Mesodermal cell (in vitro differentiated cells): ENCODE measurements around the gene ST7.

Source experiments
- H3K27ac ChIP-seq: 2 replicates; pipeline ENCODE4 v1.7.0; 2013; ENCODE audit warnings: mild to moderate bottlenecking, low read depth, low read length, moderate library complexity; ENCODE audit not compliant: severe bottlenecking
- H3K36me3 ChIP-seq: 2 replicates; pipeline ENCODE4 v1.7.1; 2013; ENCODE audit warnings: mild to moderate bottlenecking, low read length, moderate library complexity; ENCODE audit not compliant: control insufficient read depth, insufficient read depth
- H3K4me1 ChIP-seq: one replicate; pipeline ENCODE4 v1.7.1; 2013; ENCODE audit warnings: mild to moderate bottlenecking, low read length; ENCODE audit not compliant: insufficient read depth, control insufficient read depth, poor library complexity, severe bottlenecking
- H3K4me3 ChIP-seq: 2 replicates; pipeline ENCODE4 v1.7.0; 2013; ENCODE audit warnings: low read length, control low read depth, mild to moderate bottlenecking; ENCODE audit not compliant: insufficient read depth, poor library complexity, severe bottlenecking; ENCODE audit errors: extremely low read depth
- H3K9me3 ChIP-seq: 2 replicates; pipeline ENCODE4 v1.7.1; 2013; ENCODE audit warnings: mild to moderate bottlenecking, low read length, moderate library complexity; ENCODE audit not compliant: control insufficient read depth
- WGBS, 2 experiments: methylation state at CpG; one replicate each; pipeline ENCODE4 v1.1.5; 2013; ENCODE audit warnings: missing lambda C conversion rate in 2 of 2; ENCODE audit not compliant: insufficient coverage in 2 of 2; 5-methylcytosine and 5-hydroxymethylcytosine counted together

ST7 gene

GRCh38 chr7:117084286-117084685 lies 131.0 kb downstream of the ST7 start:
- Histone ChIP-seq H3K27ac (no peak overlapping the region), H3K4me1 (peaks cover 8% of the 10 kb centered on the region), H3K9me3 (no peaks in the 10 kb centered on the region), H3K4me3 (no peak overlapping the region), H3K36me3 (no peaks in the 10 kb centered on the region)
- no CpG with 5 or more reads among the region's 1 CpG for WGBS, 2 experiments

DNA sequence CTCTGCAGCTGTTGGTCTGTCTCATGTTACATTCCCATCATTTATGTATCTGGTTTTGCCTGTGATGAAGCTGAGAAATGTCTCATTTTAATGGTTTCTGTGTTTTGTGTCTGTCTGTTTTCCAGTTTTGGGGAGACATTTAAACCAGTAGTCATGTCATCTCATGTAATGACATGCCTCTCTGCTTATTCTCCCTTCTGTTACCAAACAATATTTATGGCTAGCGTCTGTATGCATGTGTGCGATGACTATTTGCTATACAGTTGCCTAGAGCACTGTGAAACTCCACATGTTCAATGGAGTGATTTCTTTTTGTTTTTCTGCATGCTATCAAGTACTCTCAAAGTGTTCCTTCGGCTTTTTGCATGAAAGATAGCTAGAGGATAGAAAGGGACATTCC lies 132.0 kb downstream of the ST7 start:
- no peak overlapping the region for H3K4me3 ChIP-seq

GRCh38 chr7:117085769-117086463 lies 132.6 kb downstream of the ST7 start:
- WGBS, 2 experiments: no CpG with 5 or more reads among the region's 3 CpGs
- Histone ChIP-seq H3K36me3 (no peaks in the 10 kb centered on the region), H3K4me3 (no peak overlapping the region), H3K27ac (no peak overlapping the region), H3K9me3 (no peaks in the 10 kb centered on the region), H3K4me1 (peaks cover 8% of the 10 kb centered on the region)

More for the DNA sequence above, 132.0 kb downstream of the ST7 start:
- Histone ChIP-seq H3K9me3 (no peaks in the 10 kb centered on the region), H3K4me1 (peaks cover 8% of the 10 kb centered on the region), H3K36me3 (no peaks in the 10 kb centered on the region), H3K27ac (no peak overlapping the region)
- 83 to 100% methylated on average over 1 to 2 of the region's 3 CpGs for WGBS, 2 experiments

- no peaks in the 10 kb centered on the region for H3K36me3 ChIP-seq
- H3K4me3 ChIP-seq: no peak overlapping the region
- 83 to 88% methylated on average over 1 of the region's 3 CpGs for WGBS, 2 experiments
- H3K4me1 ChIP-seq: peaks cover 8% of the 10 kb centered on the region
- H3K27ac ChIP-seq: no peak overlapping the region
- no peaks in the 10 kb centered on the region for H3K9me3 ChIP-seq
Measured at GRCh38 chr7:117086788-117087187, 133.5 kb downstream of the ST7 start.

DNA sequence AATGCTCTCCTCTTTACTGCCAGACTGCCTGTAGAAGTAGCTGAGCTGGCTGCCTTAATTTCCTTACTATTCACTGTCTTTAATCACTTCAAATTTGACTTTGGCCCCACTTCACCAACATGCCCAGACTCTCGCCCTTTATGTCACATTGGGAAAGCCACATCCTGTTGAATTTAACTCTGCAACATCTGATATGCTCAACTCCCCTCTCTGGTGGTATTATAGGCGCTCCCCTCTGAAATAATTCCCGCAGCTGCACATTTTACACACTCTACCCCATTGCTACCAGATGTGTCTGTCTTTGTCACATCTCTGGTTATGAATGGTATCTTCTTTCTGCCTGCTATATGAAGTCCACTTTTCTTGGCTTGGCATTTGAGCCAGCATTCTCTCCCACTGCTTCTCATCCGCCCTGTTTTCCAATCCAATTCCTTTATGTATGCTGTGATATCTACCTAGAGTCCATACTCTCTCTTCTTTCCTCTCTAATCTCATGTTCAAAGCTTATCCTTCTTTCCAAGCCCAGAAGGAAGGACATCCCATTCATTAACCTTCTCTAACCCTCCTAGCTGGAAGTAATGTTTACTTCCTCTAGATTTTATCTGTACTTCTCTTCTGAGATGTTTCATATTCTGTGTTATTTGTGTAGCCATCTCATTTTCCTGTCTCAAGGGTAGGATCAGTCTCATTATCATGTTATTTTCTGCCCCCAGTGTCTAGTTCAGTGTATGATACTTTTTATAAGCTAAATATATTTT lies 134.5 kb downstream of the ST7 start:
- peak overlapping the region; percentile 1 for H3K27ac ChIP-seq
- no peaks in the 10 kb centered on the region for H3K36me3 ChIP-seq
- H3K4me1 ChIP-seq: peaks cover 8% of the 10 kb centered on the region
- WGBS, 2 experiments: 95 to 100% methylated on average over 3 to 4 of the region's 4 CpGs
- H3K9me3 ChIP-seq: no peaks in the 10 kb centered on the region
- H3K4me3 ChIP-seq: no peak overlapping the region

- WGBS, 2 experiments: 88 to 97% methylated on average over 1 to 2 of the region's 2 CpGs
- Histone ChIP-seq H3K9me3 (no peaks in the 10 kb centered on the region), H3K4me3 (no peak overlapping the region), H3K36me3 (no peaks in the 10 kb centered on the region), H3K4me1 (peaks cover 8% of the 10 kb centered on the region), H3K27ac (no peak overlapping the region)
Measured at GRCh38 chr7:117088623-117089194, 135.4 kb downstream of the ST7 start.

DNA sequence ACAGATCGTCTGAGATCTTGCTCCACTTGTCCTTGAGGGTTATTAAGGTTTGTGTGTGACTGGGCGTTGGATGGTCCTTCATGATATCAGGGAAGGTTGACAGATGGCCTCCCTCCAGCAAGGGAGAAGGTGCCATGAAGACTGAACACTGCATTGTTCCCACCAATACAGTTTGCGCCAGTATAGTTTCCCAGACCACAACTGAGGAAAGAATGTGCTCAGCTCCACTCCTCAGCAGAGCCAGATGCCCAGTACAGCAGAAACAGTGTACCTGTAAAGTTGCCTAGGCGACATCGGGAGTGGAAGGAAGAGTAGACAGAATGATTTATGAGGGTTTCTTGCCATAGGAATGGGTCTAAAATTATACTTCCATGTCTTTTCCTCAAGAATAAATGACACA lies 137.5 kb downstream of the ST7 start:
- Histone ChIP-seq H3K36me3 (no peaks in the 10 kb centered on the region), H3K27ac (no peak overlapping the region), H3K9me3 (no peaks in the 10 kb centered on the region), H3K4me1 (peaks cover 8% of the 10 kb centered on the region), H3K4me3 (no peak overlapping the region)
- 94 to 95% methylated on average over 2 to 3 of the region's 5 CpGs for WGBS, 2 experiments

- H3K9me3 ChIP-seq: no peaks in the 10 kb centered on the region
- WGBS, 2 experiments: 100% methylated on average over 1 of the region's 3 CpGs; no CpG with 5 or more reads in 1 of the 2 experiments
- H3K27ac ChIP-seq: no peak overlapping the region
- peaks cover 8% of the 10 kb centered on the region for H3K4me1 ChIP-seq
- no peaks in the 10 kb centered on the region for H3K36me3 ChIP-seq
- H3K4me3 ChIP-seq: no peak overlapping the region
Measured at GRCh38 chr7:117091721-117092120, 138.4 kb downstream of the ST7 start.

DNA sequence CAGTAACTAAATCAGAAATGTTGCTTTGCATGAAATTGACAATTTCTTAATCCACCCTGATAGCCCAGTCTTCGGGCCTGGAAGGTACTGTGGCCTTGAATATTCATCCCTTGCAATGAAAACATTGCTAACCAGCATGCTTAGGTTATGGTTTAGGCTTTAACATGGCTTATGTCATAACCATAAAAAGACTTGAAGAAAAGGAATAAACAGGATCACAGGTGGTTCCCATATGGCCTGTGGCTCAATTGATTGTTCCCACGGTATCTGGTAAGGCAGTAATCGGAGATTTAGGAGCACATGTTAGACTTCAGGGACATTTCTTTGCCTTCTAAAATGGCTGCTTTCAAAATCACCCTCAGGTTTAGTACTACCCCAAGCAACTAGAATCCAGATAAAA lies 139.5 kb downstream of the ST7 start:
- no peaks in the 10 kb centered on the region for H3K36me3 ChIP-seq
- H3K4me3 ChIP-seq: no peak overlapping the region
- no peaks in the 10 kb centered on the region for H3K9me3 ChIP-seq
- 91 to 97% methylated on average over 2 to 3 of the region's 3 CpGs for WGBS, 2 experiments
- peaks cover 4% of the 10 kb centered on the region for H3K4me1 ChIP-seq
- no peak overlapping the region for H3K27ac ChIP-seq

- H3K27ac ChIP-seq: no peak overlapping the region
- H3K9me3 ChIP-seq: no peaks in the 10 kb centered on the region
- H3K36me3 ChIP-seq: no peaks in the 10 kb centered on the region
- H3K4me3 ChIP-seq: no peak overlapping the region
- H3K4me1 ChIP-seq: no peaks in the 10 kb centered on the region
- WGBS, 2 experiments: 95 to 100% methylated on average over 2 to 3 of the region's 3 CpGs
Measured at GRCh38 chr7:117094457-117094856, 141.2 kb downstream of the ST7 start.

DNA sequence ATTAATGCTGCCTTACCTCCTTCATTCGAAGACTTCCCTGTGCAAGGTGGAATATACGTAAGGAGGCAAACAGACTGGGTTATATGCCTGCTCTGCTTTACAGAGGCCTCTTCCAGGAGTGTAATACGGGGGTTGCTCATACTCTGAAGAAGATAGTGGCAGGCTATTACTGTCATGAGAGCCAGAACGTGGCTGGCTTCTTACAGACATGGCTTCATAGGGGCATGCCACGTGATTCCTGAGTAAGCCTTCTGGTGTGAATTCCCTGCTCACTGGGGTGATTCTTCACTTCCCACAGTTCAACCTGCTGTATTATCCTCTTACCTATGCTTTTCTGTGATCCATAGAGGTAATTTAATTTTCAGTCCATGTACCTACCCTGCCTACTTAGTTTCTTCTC lies 141.8 kb downstream of the ST7 start:
- no peaks in the 10 kb centered on the region for H3K9me3 ChIP-seq
- no peaks in the 10 kb centered on the region for H3K4me1 ChIP-seq
- WGBS, 2 experiments: 91 to 96% methylated on average over 4 of the region's 5 CpGs
- H3K27ac ChIP-seq: no peak overlapping the region
- H3K36me3 ChIP-seq: no peaks in the 10 kb centered on the region
- no peak overlapping the region for H3K4me3 ChIP-seq
